Suppressor macrophage treated with lipopolysaccharide for 4 hours (primary cell): ENCODE data around the gene GLB1L.

ENCODE experiments used
- DNase-seq: peaks from one replicate; pipeline ENCODE4 v3.0.0-alpha.2; 2020

The GLB1L gene

GRCh38 chr2:219252570-219252899, 7.3 kb upstream of the GLB1L start:
- DNase-seq = no peak

- no peak for DNase-seq
Measured at GRCh38 chr2:219252084-219252483, 6.8 kb upstream of the GLB1L start.

GRCh38 chr2:219251656-219252055, 6.4 kb upstream of the GLB1L start:
- DNase-seq = no peak

- no peak for DNase-seq
Measured at GRCh38 chr2:219250049-219250781, 5.0 kb upstream of the GLB1L start.

GRCh38 chr2:219249203-219249980, 4.1 kb upstream of the GLB1L start:
- DNase-seq = no peak

GRCh38 chr2:219248845-219249202, 3.6 kb upstream of the GLB1L start:
- DNase-seq = no peak

- no peak for DNase-seq
Measured at GRCh38 chr2:219247678-219248642, 2.7 kb upstream of the GLB1L start.

GRCh38 chr2:219246559-219246958, 1.3 kb upstream of the GLB1L start:
- no peak for DNase-seq

GRCh38 chr2:219245899-219246230, 621 bp upstream of the GLB1L start:
- DNase-seq = no peak

- DNase-seq = peak; percentile 6
Measured at GRCh38 chr2:219244789-219245147, 476 bp downstream of the GLB1L start.

GRCh38 chr2:219243291-219243761, 1.9 kb downstream of the GLB1L start:
- peak; percentile 56 for DNase-seq

GRCh38 chr2:219234331-219234730, 10.9 kb downstream of the GLB1L start:
- DNase-seq = no peak

GRCh38 chr2:219230059-219230540, 15.1 kb downstream of the GLB1L start:
- peak; percentile 81 for DNase-seq

GRCh38 chr2:219229305-219230058, 15.8 kb downstream of the GLB1L start, which contains the start of the genes ANKZF1 and ATG9A:
ANKZF1 (plus strand) TSS chr2:219229806; CDS start chr2:219230258, 452 bp downstream.
ATG9A (minus strand) TSS chr2:219229636; CDS start chr2:219228024, 1,612 bp downstream.
- peak; percentile 100 for DNase-seq

- DNase-seq = no peak
Measured at GRCh38 chr2:219228911-219229304, 16.3 kb downstream of the GLB1L start.

- no peak for DNase-seq
Measured at GRCh38 chr2:219228041-219228910, 17.0 kb downstream of the GLB1L start.

- peak; percentile 52 for DNase-seq
Measured at GRCh38 chr2:219225350-219225749, 19.9 kb downstream of the GLB1L start.

GRCh38 chr2:219223831-219224610, 21.2 kb downstream of the GLB1L start:
- no peak for DNase-seq

GRCh38 chr2:219221957-219222518, 23.2 kb downstream of the GLB1L start:
- DNase-seq = no peak
